Fibroblast of pulmonary artery (primary cell): ENCODE data around the gene LASP1.

Experiments used
- DNase-seq: peaks from one replicate; pipeline ENCODE4 v3.0.0-alpha.2; 2010; ENCODE audit warnings: low read depth
- H3K4me3 ChIP-seq: replicated peaks from 2 replicates; pipeline ENCODE4 v1.5.1; 2011; ENCODE audit warnings: low read depth, mild to moderate bottlenecking, control low read depth, low read length, moderate library complexity
- TF ChIP-seq, protein P1 (sequence below): IDR thresholded peaks from 2 replicates; pipeline ENCODE4 v1.5.1; 2011; ENCODE audit warnings: mild to moderate bottlenecking, control low read depth, low read length, inconsistent platforms; ENCODE audit errors: missing control alignments

Gene LASP1

DNA sequence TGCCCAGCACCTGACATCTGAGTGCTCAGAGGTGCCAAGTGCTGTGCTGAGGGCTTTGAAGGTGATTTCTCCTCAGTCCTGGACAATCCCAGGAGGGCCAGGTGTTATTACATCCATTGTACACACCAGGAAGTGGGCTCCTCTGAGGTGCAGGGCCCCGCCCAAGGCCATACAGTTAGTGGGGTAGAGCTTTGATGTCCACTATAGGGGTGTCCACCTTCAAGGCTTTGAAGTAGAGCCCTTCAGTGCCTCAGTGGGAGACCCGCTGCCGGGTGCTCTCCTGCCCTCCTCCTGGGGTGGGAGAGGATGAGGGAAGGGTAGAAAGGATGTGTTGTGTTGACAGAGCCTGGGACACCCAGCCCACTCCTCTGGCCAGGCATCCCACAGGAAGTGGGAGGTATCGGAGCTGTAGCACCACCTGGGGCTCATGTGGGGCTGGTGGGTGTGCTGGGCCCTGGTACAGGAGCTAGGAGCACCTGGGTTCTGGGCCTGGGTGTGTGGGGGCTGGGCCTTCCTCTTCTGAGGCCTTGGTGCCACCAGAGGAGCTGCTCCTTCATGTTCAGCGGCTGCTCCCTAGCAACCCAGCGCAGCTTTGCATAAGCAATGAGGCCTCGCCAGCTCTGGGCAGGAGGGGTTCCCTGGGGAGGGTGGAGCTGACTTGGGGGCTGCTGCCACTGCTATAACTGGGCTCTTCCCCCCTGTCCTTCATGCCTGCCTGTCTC, 7.4 kb downstream of the LASP1 start:
- H3K4me3 ChIP-seq = no peak overlapping the region
- DNase-seq = no peak
- TF ChIP-seq, protein P1, sequence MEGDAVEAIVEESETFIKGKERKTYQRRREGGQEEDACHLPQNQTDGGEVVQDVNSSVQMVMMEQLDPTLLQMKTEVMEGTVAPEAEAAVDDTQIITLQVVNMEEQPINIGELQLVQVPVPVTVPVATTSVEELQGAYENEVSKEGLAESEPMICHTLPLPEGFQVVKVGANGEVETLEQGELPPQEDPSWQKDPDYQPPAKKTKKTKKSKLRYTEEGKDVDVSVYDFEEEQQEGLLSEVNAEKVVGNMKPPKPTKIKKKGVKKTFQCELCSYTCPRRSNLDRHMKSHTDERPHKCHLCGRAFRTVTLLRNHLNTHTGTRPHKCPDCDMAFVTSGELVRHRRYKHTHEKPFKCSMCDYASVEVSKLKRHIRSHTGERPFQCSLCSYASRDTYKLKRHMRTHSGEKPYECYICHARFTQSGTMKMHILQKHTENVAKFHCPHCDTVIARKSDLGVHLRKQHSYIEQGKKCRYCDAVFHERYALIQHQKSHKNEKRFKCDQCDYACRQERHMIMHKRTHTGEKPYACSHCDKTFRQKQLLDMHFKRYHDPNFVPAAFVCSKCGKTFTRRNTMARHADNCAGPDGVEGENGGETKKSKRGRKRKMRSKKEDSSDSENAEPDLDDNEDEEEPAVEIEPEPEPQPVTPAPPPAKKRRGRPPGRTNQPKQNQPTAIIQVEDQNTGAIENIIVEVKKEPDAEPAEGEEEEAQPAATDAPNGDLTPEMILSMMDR = no peak

DNA sequence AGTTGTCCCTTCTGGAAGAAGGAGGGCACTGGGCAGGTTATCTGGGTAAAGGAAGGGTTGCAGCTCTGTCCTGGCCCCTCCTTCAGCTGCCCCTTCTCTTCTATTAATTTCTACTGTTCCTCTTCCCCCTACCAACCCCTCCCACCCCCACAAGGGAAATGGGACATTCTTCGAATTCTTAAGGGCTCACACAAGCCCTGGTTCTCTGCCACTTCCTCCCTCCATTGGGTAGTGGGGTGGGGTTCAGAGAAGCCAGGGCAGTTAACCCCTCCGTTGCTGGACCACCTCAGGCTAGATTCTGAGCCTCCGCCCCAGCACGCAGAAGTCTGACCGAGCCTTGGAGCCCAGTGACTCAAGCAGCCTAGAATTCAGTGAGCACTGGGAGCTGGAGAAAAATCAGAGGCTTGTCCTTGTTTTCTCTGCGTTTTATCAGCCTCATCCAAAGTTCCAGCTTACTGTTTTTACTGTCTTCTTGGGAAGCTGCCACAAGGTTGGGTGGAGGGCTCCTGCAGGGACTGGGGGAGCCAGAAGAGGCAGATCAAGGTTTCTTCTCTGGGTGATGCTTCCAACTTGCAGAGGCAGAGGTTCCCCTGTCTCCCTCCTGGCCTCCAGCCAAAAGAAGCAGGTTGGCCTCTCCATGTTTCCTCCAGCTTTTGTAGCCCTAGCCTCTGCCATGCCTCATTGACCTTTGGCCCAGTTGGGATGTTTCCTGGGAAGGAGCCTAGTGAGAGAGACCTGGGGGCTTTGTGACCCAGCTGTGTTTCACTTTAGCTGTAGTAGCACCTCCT, 10.2 kb downstream of the LASP1 start:
- TF ChIP-seq, protein P1 = no peak
- DNase-seq = peak; percentile 82
- no peak overlapping the region for H3K4me3 ChIP-seq

DNA sequence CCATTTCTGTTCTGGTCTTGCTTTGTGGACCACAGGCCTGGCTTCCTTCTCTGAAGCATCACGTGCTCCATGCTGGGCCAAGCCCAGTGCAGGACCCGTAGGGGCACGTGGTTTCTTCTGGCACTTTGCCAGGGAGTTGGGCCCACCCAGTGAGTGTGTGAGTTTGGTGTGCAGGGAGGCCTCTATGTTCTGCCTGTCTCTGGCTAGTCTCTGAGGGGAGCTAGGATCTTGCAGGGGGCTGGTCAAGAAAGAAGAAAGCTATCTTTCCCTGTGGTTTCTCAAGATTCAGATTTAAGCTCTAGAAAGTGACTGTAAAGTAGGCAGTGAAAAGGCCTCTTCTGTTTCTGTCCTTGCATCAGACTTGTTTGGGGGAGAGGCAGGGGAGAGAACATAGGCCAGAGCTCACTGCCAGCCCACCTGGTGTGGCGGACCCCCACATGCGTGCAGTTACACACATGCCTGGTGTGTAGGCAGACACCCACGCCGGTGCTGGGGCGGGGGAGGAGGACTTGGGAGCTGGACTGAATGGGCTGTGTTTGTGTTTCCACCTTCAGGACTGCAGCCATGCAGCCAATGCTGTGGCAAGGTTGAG, 11.8 kb downstream of the LASP1 start:
- TF ChIP-seq, protein P1 = no peak
- H3K4me3 ChIP-seq = no peak overlapping the region
- peak; percentile 90 for DNase-seq

DNA sequence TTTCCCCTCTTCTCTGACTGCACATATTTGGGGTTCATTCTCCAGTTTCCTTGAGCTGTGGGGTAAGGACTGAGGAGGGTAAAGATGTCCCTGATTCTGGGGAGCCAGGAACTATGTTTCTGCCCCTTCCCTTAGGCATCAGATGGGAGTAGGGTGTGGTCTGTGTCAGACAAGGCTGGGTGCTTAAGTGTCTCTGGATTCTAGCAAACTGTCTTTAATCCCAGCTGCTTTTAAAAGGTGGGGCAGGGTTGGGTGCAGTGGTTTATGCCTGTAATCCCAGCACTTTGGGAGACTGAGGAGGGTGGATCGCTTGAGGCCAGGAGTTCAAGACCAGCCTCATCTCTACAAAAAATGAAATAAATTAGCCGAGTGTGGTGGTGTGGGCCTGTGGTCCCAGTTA, 13.0 kb downstream of the LASP1 start:
- TF ChIP-seq, protein P1 = no peak
- no peak for DNase-seq
- no peak overlapping the region for H3K4me3 ChIP-seq

DNA sequence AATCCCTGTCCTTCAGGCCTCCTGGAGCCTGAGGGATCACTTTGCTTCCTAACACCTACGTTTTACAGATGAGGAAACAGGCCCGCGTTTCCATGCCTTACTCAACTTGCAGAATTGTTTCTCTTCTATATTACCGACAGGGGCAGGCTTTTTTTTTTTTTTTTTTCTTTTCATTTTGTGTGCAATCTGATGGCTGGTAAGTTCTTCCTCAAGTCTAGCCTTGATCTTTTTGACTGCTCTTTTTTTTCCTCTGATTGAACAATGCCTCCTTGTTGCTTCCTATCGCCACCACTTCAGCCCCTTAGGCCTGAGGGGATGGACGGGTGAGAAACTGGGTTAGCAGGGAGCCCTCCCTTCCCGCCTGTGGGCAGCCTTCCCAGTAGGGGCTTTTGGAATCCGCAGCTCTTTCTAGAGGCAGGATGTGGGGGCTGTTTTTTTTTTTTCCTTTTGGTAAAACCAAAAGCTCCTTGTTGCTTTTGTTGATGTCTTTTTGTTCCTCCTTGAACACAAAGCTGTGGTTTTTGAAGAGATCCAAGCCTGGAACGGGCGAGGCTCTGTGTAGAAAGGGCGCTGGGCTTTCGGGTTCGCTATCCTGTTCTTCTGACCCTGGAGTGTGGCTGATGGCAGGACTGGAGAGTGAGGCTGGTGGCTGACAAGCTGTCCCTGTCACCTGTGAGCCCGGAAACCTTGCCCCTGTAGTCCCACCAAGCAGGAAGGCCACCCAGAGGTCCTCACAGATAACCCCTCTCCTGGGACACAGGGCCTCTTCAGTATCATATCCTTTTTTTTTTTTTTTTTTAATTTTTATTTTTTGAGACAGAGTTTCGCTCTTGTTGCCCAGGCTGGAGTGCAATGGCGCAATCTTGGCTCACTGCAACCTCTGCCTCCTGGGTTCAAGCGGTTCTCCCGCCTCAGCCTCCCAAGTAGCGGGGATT, 14.0 kb downstream of the LASP1 start:
- DNase-seq = peak; percentile 46
- no peak overlapping the region for H3K4me3 ChIP-seq
- TF ChIP-seq, protein P1 = peak; percentile 11

DNA sequence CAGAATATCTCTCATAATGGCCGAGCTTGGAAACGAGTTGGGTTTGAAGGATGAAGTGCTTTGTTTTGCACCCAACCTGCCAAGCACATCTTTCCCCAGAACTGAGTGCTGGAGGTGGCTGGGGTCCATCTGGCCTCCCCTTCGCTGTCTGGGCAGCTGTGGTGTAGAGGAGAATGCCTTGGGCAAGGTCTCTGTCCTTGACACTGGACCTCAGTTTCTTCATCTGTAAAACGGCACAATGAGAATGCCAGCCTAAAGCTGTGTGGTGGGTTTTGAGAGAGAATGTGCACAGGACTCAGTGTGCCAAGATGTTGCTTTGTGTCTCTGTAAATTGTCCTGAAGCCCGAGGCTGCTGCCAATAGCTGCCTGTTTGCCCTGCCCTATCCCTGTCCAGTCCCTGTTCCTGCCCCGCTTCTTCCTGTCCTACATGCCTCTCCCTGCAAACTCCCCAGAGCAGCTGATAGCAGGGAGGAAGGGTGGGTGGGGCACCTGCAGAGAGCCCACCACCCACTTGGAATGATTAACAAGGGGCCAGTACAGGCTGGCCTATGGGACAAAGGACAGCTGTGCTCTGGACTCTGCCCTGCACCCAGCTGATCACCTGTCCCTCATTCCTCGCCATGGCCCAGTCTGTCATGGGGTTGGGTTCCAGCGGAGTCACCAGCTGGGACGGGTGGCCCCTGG, 15.3 kb downstream of the LASP1 start:
- DNase-seq = no peak
- TF ChIP-seq, protein P1 = no peak
- no peak overlapping the region for H3K4me3 ChIP-seq
